NCI-H1092 (cell line): Measurements from ENCODE around the gene PDE4DIP.
"Not testable (repeated sequence)": the region's sequence is repeated elsewhere in the genome, so short reads cannot be mapped to it uniquely, and the experiment has no call there.

ENCODE experiments used
- DNase-seq: peaks from one replicate; lab custom pipeline; 2025; lab: John Stamatoyannopoulos, UW

PDE4DIP gene

GRCh38 chr1:148844220-148844619 is at the start of gene PDE4DIP:
Gene PDE4DIP, plus strand, starts transcription at chr1:148844428. Its CDS starts 347 bp downstream, at chr1:148844775.
- not testable (repeated sequence) for DNase-seq

DNA sequence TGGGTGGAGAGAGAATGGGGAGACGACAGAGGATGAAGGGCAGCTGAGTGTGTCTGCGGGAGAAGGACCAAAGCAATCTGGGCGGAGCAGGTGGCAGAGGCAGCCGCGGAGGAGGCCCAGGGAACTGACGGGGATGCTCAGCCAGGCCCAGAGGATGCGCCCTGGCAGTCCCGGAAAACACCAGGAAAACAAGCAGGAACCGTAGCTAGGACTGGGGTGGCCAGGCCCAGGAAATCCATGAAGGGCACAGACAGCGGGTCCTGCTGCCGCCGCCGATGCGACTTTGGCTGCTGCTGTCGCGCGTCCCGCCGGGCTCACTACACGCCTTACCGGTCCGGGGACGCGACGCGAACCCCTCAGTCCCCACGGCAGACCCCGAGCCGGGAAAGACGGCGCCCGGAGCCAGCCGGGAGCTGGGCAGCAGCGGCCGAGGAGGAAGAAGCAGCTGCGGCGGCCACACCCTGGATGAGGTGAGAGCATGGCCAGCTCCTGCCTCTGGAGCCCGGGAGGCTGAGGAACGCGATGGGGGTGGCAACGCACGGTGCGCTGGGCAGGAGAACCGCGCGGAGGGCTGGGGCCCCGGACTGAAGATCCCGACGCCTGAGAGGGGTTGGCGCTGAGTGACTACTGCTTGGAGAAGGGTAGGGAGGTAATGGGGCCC is 35.8 kb upstream of the PDE4DIP start:
- DNase-seq, result not testable (repeated sequence)

GRCh38 chr1:148808929-148809283 is 35.3 kb upstream of the PDE4DIP start:
- not testable (repeated sequence) for DNase-seq

GRCh38 chr1:148822180-148822579 is 22.0 kb upstream of the PDE4DIP start:
- DNase-seq, result not testable (repeated sequence)

- not testable (repeated sequence) for DNase-seq
These were observed 20.4 kb upstream of the PDE4DIP start for GRCh38 chr1:148823822-148824221.

- not testable (repeated sequence) for DNase-seq
These were observed 19.2 kb upstream of the PDE4DIP start for GRCh38 chr1:148825029-148825428.

GRCh38 chr1:148828531-148828930 is 15.7 kb upstream of the PDE4DIP start:
- DNase-seq, result not testable (repeated sequence)

DNA sequence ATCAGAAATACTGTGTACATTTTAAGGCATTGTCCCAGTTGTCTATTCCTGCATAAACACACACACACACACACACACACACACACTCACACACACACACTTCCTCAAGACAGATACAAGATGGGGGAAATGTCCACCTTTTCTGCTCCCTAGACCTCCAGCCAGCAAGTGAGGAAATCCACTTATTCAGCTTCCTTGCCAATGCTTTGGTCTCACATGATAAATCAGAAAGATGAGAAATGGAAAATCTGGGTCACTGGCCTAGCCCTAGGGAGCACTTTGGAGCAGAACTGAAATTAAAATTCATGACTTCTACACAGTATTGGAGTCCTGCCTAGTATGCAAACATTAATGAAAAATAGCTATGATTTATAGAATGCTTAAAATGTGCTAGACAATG is 15.3 kb upstream of the PDE4DIP start:
- DNase-seq, result not testable (repeated sequence)

GRCh38 chr1:148829365-148829764 is 14.9 kb upstream of the PDE4DIP start:
- not testable (repeated sequence) for DNase-seq

DNA sequence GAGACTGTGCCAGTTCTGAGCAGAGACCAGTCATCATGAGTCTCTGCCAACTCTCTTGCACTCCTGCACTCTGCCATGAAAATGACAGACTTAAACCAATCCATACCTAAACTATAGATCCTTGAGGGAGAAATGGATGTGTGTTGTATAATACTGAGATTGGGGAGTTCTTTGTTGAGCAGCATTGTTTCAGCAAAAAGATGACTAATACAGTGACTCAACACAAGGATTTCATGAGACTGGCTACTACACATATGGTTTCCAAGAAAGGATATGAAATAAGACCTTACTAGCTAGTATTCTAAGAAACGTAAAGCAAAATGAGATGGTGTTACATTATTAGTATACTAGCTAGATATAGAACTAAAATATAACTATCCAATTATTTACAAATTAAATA is 3.0 kb upstream of the PDE4DIP start:
- not testable (repeated sequence) for DNase-seq

GRCh38 chr1:148844651-148845050 is 423 bp downstream of the PDE4DIP start:
- DNase-seq, result not testable (repeated sequence)

- not testable (repeated sequence) for DNase-seq
These were observed 840 bp downstream of the PDE4DIP start for GRCh38 chr1:148845068-148845467.

DNA sequence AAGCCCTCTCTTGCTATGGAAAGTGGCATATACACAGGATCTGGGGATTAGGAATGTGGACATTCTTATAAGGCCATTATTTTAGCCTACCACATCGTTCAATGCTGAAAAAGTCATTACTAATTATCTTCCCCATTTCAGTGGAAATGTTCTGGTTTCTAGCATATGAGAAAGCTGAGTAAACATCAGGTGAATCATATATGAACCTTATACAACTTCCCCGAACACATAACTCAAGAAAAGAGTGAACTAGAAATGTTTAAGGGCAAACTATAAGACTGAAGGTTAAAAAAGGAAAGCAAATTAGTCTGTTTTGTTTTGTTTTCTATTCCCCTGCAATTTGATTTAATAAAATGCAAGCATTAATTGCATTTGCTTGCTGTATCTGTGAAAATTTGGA is 6.1 kb downstream of the PDE4DIP start:
- not testable (repeated sequence) for DNase-seq

DNA sequence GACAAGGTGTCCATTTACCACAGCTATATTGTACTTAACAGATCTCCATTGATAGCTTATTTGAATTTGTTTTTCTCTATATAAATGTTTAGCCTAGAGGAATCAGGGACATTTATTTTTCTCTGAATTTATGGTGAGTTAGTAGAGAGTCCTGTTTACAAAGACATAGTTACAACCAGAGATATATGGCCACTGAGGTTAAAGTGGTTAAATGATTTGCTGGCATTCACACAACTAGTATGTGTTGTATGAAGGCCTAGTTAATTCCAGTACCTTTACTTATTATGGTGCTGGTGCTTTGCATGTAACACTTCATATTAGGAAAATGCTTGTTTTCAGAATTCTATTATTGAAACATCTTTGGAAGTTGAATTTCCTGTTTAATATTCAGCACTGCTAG is 6.6 kb downstream of the PDE4DIP start:
- not testable (repeated sequence) for DNase-seq

- DNase-seq, result not testable (repeated sequence)
These were observed 7.5 kb downstream of the PDE4DIP start for GRCh38 chr1:148851684-148852083.

GRCh38 chr1:148853363-148853762 is 9.1 kb downstream of the PDE4DIP start:
- DNase-seq, result not testable (repeated sequence)

GRCh38 chr1:148854063-148854462 is 9.8 kb downstream of the PDE4DIP start:
- not testable (repeated sequence) for DNase-seq

- not testable (repeated sequence) for DNase-seq
These were observed 11.1 kb downstream of the PDE4DIP start for GRCh38 chr1:148855367-148855766.

DNA sequence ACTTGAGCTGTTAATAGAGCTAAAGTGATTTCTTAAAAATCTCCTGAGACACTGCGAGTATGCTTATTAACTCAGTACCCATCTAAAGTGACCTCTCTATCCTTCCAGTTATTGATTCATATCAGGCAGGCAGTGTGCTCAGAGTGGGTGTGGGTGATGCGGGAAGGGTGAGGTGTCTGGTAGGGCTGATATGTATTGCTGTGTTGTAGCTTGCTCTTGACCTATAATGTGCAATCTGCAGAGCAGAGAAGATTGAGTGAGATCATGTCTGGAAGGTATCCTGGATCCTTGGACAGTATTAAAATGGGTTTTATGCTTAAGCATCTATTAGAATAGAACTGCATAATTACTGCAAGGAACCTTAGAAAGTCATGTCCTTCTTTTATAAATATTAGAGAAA is 15.8 kb downstream of the PDE4DIP start:
- not testable (repeated sequence) for DNase-seq

DNA sequence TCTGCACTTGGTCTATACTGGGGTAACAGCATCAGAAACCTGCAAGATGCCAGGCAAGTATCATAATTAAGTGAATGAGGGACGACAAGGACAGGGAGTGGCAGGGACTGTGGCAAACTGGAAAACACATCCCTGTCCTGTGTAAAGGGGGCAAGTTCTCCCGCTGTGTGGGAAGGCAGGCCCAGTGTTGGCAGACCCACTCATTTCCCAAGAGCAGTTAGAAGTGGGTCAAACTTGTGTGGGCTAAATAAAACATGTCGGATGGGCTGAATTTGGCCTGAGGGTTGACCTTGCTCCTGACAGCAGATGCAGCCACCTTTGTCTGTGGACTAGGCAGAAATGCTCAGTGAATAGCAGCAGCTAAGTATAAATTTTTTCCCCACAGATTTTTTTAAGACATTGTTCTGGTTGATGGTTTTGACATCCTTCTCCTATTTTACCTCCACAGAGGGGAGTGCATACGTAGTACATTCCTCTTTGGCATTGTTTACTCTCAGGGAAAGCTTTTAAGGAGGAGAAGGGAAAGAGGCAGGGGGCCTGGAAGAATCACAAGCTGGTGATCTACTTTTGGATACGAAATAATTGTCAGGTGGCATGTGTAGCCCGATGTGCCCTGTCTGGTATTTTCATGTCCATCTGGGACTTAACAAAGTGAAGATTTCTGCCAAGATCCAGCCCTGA is 16.5 kb downstream of the PDE4DIP start:
- DNase-seq, result not testable (repeated sequence)

- not testable (repeated sequence) for DNase-seq
These were observed 18.4 kb downstream of the PDE4DIP start for GRCh38 chr1:148862590-148862989.

GRCh38 chr1:148868924-148869633 is 24.9 kb downstream of the PDE4DIP start:
- not testable (repeated sequence) for DNase-seq

- not testable (repeated sequence) for DNase-seq
These were observed 25.4 kb downstream of the PDE4DIP start for GRCh38 chr1:148869634-148869961.
